ENCODE measurements around the gene KCNQ1.
A peak's percentile ranks its signal among the peaks of the same experiment; 100 is the strongest.

The KCNQ1 gene

GRCh38 chr11:2452321-2453012, 7.7 kb downstream of the KCNQ1 start:
- ATAC-seq: no peak
- H3K4me3 Mint-ChIP-seq: no peak overlapping the region
- H3K9me3 Mint-ChIP-seq: no peaks in the 10 kb centered on the region
- peaks cover under 1% of the 10 kb centered on the region for H3K4me1 Mint-ChIP-seq
- no peaks in the 10 kb centered on the region for H3K36me3 Mint-ChIP-seq
- no peak overlapping the region for H3K27ac Mint-ChIP-seq
- no peak for DNase-seq (ENCODE audit: low spot score in 2 of 2)

- H3K4me1 Mint-ChIP-seq: no peaks in the 10 kb centered on the region
- DNase-seq (ENCODE audit: low spot score in 2 of 2) (no peak), ATAC-seq (no peak)
- no peaks in the 10 kb centered on the region for H3K36me3 Mint-ChIP-seq
- H3K27ac Mint-ChIP-seq: no peak overlapping the region
- no peaks in the 10 kb centered on the region for H3K9me3 Mint-ChIP-seq
- H3K4me3 Mint-ChIP-seq: no peak overlapping the region
Observed at GRCh38 chr11:2453436-2453835, 8.6 kb downstream of the KCNQ1 start.

GRCh38 chr11:2458321-2458720, 13.5 kb downstream of the KCNQ1 start:
- no peaks in the 10 kb centered on the region for H3K9me3 Mint-ChIP-seq
- no peaks in the 10 kb centered on the region for H3K4me1 Mint-ChIP-seq
- no peak overlapping the region for H3K4me3 Mint-ChIP-seq
- ATAC-seq (no peak), DNase-seq (ENCODE audit: low spot score in 2 of 2) (no peak)
- H3K27ac Mint-ChIP-seq: no peak overlapping the region
- H3K36me3 Mint-ChIP-seq: no peaks in the 10 kb centered on the region

GRCh38 chr11:2459016-2459725, 14.4 kb downstream of the KCNQ1 start:
- Mint-ChIP-seq H3K36me3 (no peaks in the 10 kb centered on the region), H3K9me3 (no peaks in the 10 kb centered on the region), H3K4me3 (no peak overlapping the region), H3K27ac (no peak overlapping the region), H3K4me1 (peaks cover 6% of the 10 kb centered on the region)
- ATAC-seq (no peak), DNase-seq (ENCODE audit: low spot score in 2 of 2) (no peak)

GRCh38 chr11:2459796-2460531, 15.2 kb downstream of the KCNQ1 start:
- Mint-ChIP-seq H3K4me1 (peaks cover 6% of the 10 kb centered on the region), H3K4me3 (no peak overlapping the region), H3K9me3 (no peaks in the 10 kb centered on the region), H3K27ac (no peak overlapping the region), H3K36me3 (no peaks in the 10 kb centered on the region)
- ATAC-seq (no peak), DNase-seq (ENCODE audit: low spot score in 2 of 2) (no peak)

- ATAC-seq (no peak), DNase-seq (ENCODE audit: low spot score in 2 of 2) (no peak)
- Mint-ChIP-seq H3K9me3 (no peaks in the 10 kb centered on the region), H3K4me1 (peaks cover 6% of the 10 kb centered on the region), H3K36me3 (no peaks in the 10 kb centered on the region), H3K27ac (peak overlapping the region; percentile 32), H3K4me3 (no peak overlapping the region)
Observed at GRCh38 chr11:2460540-2461252, 15.9 kb downstream of the KCNQ1 start.

GRCh38 chr11:2461253-2461955, 16.6 kb downstream of the KCNQ1 start:
- DNase-seq (ENCODE audit: low spot score in 2 of 2): no peak
- H3K36me3 Mint-ChIP-seq: no peaks in the 10 kb centered on the region
- H3K4me1 Mint-ChIP-seq: peaks cover 12% of the 10 kb centered on the region
- H3K27ac Mint-ChIP-seq: peak overlapping the region; percentile 32
- no peaks in the 10 kb centered on the region for H3K9me3 Mint-ChIP-seq
- no peak for ATAC-seq
- no peak overlapping the region for H3K4me3 Mint-ChIP-seq

GRCh38 chr11:2461956-2462542, 17.2 kb downstream of the KCNQ1 start:
- Mint-ChIP-seq H3K4me3 (no peak overlapping the region), H3K27ac (peak overlapping the region; percentile 32), H3K9me3 (no peaks in the 10 kb centered on the region), H3K36me3 (no peaks in the 10 kb centered on the region), H3K4me1 (peaks cover 19% of the 10 kb centered on the region)
- ATAC-seq: no peak
- DNase-seq (ENCODE audit: low spot score in 2 of 2): no peak

GRCh38 chr11:2462543-2462985, 17.8 kb downstream of the KCNQ1 start:
- no peak overlapping the region for H3K4me3 Mint-ChIP-seq
- peak overlapping the region; percentile 32 for H3K27ac Mint-ChIP-seq

GRCh38 chr11:2462986-2463765, 18.4 kb downstream of the KCNQ1 start:
- H3K36me3 Mint-ChIP-seq: no peaks in the 10 kb centered on the region
- ATAC-seq: no peak
- H3K9me3 Mint-ChIP-seq: no peaks in the 10 kb centered on the region
- peaks cover 28% of the 10 kb centered on the region for H3K4me1 Mint-ChIP-seq
- H3K4me3 Mint-ChIP-seq: no peak overlapping the region
- DNase-seq (ENCODE audit: low spot score in 2 of 2): no peak
- no peak overlapping the region for H3K27ac Mint-ChIP-seq

More at GRCh38 chr11:2462543-2462985, 17.8 kb downstream of the KCNQ1 start:
- DNase-seq (ENCODE audit: low spot score in 2 of 2): no peak
- ATAC-seq: no peak
- H3K9me3 Mint-ChIP-seq: no peaks in the 10 kb centered on the region
- peaks cover 24% of the 10 kb centered on the region for H3K4me1 Mint-ChIP-seq
- H3K36me3 Mint-ChIP-seq: no peaks in the 10 kb centered on the region

- DNase-seq (ENCODE audit: low spot score in 2 of 2) (no peak), ATAC-seq (no peak)
- no peaks in the 10 kb centered on the region for H3K9me3 Mint-ChIP-seq
- no peak overlapping the region for H3K4me3 Mint-ChIP-seq
- H3K4me1 Mint-ChIP-seq: peaks cover 28% of the 10 kb centered on the region
- no peak overlapping the region for H3K27ac Mint-ChIP-seq
- H3K36me3 Mint-ChIP-seq: no peaks in the 10 kb centered on the region
Observed at GRCh38 chr11:2463766-2464277, 19.0 kb downstream of the KCNQ1 start.

GRCh38 chr11:2464451-2465165, 19.8 kb downstream of the KCNQ1 start:
- peaks cover 28% of the 10 kb centered on the region for H3K4me1 Mint-ChIP-seq

More at GRCh38 chr11:2464451-2465165, 19.8 kb downstream of the KCNQ1 start:
- H3K9me3 Mint-ChIP-seq: no peaks in the 10 kb centered on the region
- no peak overlapping the region for H3K27ac Mint-ChIP-seq
- H3K4me3 Mint-ChIP-seq: no peak overlapping the region
- H3K36me3 Mint-ChIP-seq: no peaks in the 10 kb centered on the region
- ATAC-seq: no peak
- DNase-seq (ENCODE audit: low spot score in 2 of 2): no peak
